OCI-LY1 (cell line): ENCODE results near the gene RALGDS.

ENCODE experiments used
- H2AFZ ChIP-seq: fragments of 200-600 bp; sonication (generic), shearing (Covaris generic); 2 replicates; pipeline ENCODE4 v1.6.0; 2014; ENCODE audit warnings: antibody characterized with exemption, mild to moderate bottlenecking, low read length
- H3F3A ChIP-seq: fragments of 200-600 bp; sonication (generic), shearing (Covaris generic); 2 replicates; pipeline ENCODE4 v1.6.0; 2014; ENCODE audit warnings: mild to moderate bottlenecking, antibody characterized with exemption, low read length, moderate library complexity; ENCODE audit not compliant: insufficient read depth
- H3K27ac ChIP-seq: fragments of 200-600 bp; sonication (generic); 2 replicates; pipeline ENCODE4 v1.5.1; 2014; ENCODE audit warnings: low read length, mixed run types, mild to moderate bottlenecking, low read depth; ENCODE audit not compliant: poor library complexity, severe bottlenecking
- H3K27me3 ChIP-seq: fragments of 200-600 bp; sonication (generic); 2 replicates; pipeline ENCODE4 v1.6.0; 2014; ENCODE audit warnings: antibody characterized with exemption, mild to moderate bottlenecking, low read length, moderate library complexity; ENCODE audit not compliant: insufficient read depth
- H3K36me3 ChIP-seq: fragments of 200-600 bp; sonication (generic); 2 replicates; pipeline ENCODE4 v1.6.1; 2014; ENCODE audit warnings: mild to moderate bottlenecking, antibody characterized with exemption, low read length, moderate library complexity, mixed read lengths; ENCODE audit not compliant: insufficient read depth
- H3K4me1 ChIP-seq: fragments of 200-600 bp; sonication (generic); 2 replicates; pipeline ENCODE4 v1.5.1; 2014; ENCODE audit warnings: mild to moderate bottlenecking, low read length, moderate library complexity; ENCODE audit not compliant: insufficient read depth, severe bottlenecking
- H3K4me2 ChIP-seq: fragments of 200-600 bp; sonication (generic), shearing (Covaris generic); 2 replicates; pipeline ENCODE4 v1.6.1; 2014; ENCODE audit warnings: low read length
- H3K4me3 ChIP-seq: fragments of 200-600 bp; sonication (generic); 2 replicates; pipeline ENCODE4 v1.5.1; 2014; ENCODE audit warnings: low read length, low read depth, mild to moderate bottlenecking, mixed read lengths; ENCODE audit not compliant: poor library complexity, severe bottlenecking
- H3K79me2 ChIP-seq: fragments of 200-600 bp; shearing (Covaris generic); 2 replicates; pipeline ENCODE4 v1.6.1; 2016; ENCODE audit warnings: mixed run types, low read length, mixed read lengths; ENCODE audit not compliant: insufficient read depth
- H3K9ac ChIP-seq: fragments of 200-600 bp; sonication (generic), shearing (Covaris generic); 2 replicates; pipeline ENCODE4 v1.6.1; 2014; ENCODE audit warnings: mild to moderate bottlenecking, low read length, mixed read lengths
- H3K9me2 ChIP-seq: fragments of 200-600 bp; sonication (generic), shearing (Covaris generic); 2 replicates; pipeline ENCODE4 v1.6.1; 2014; ENCODE audit warnings: low read depth, mild to moderate bottlenecking, low read length, mixed read lengths
- H3K9me3 ChIP-seq: fragments of 200-600 bp; shearing (Covaris generic); 2 replicates; pipeline ENCODE4 v1.6.1; 2014; ENCODE audit warnings: low read length, mixed read lengths
- H4K20me1 ChIP-seq: fragments of 200-600 bp; sonication (generic), shearing (Covaris generic); 2 replicates; pipeline ENCODE4 v1.6.0; 2016; ENCODE audit warnings: mild to moderate bottlenecking, low read length; ENCODE audit not compliant: insufficient read depth
- CTCF ChIP-seq: fragments of 200-600 bp; sonication (generic), shearing (Covaris generic); IDR thresholded peaks from 2 replicates; pipeline ENCODE4 v1.5.1; 2017; ENCODE audit warnings: mild to moderate bottlenecking, antibody characterized with exemption, low read length, moderate library complexity, mixed read lengths
- EZH2 ChIP-seq: fragments of 200-600 bp; sonication (generic), shearing (Covaris generic); IDR thresholded peaks from 2 replicates; pipeline ENCODE4 v1.8.0; 2017; ENCODE audit warnings: borderline replicate concordance, mixed run types, mild to moderate bottlenecking, antibody characterized with exemption, low read length, moderate library complexity, mixed read lengths

The RALGDS gene

DNA sequence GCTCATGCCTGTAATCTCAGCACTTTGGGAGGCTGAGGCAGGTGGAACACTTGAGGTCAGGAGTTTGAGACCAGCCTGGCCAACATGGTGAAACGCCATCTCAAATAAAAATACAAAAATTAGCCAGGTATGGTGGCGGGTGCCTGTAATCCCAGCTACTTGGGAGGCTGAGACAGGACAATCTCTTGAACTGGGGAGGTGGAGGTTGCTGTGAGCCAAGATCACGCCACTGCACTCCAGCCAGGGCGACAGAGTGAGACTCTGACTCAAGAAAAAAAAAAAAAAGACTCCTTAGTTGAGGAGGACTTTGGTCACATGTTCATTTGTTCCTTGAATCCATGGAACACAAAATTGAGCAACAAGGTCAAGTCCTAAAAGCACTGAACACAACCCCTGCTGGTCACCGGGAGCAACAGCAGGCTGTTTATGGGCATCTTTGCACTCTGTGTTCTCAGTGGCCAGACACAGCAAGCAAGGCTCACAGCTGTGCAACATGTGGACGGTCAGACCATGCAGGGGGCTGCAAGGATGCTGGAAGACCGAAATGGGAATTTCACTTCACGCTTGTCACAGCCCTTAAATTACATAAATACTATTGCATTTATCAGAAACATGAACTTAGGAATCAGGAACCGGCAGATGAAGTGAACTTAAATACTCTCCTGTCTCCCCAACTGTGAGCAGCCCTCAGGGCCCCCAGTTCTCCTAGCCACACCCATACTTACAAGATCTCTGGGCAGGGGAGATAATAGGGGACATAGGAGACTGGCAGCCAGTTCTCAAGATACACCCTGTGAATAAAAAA, 39.9 kb upstream of the RALGDS start:
- Histone ChIP-seq H3K27me3 (no peaks in the 10 kb centered on the region; the same call in 1 of the 2 replicates), H4K20me1 (no peaks in the 10 kb centered on the region), H3K4me3 (no peak overlapping the region), H2AFZ (no peak overlapping the region), H3K9ac (no peak overlapping the region), H3K79me2 (no peaks in the 10 kb centered on the region), H3K4me2 (no peak overlapping the region), H3K36me3 (no peaks in the 10 kb centered on the region), H3K27ac (no peak overlapping the region), H3F3A (no peaks in the 10 kb centered on the region), H3K9me3 (no peaks in the 10 kb centered on the region), H3K4me1 (peaks cover 8% of the 10 kb centered on the region), H3K9me2 (no peaks in the 10 kb centered on the region)
- TF ChIP-seq EZH2 (no peak), CTCF (peak; percentile 70)

GRCh38 chr9:133158695-133159094, 37.7 kb upstream of the RALGDS start:
- Histone ChIP-seq H3K36me3 (no peaks in the 10 kb centered on the region), H3K9ac (no peak overlapping the region), H4K20me1 (no peaks in the 10 kb centered on the region), H3K4me3 (no peak overlapping the region), H3K27ac (no peak overlapping the region), H2AFZ (no peak overlapping the region), H3K79me2 (no peaks in the 10 kb centered on the region), H3F3A (no peaks in the 10 kb centered on the region), H3K27me3 (no peaks in the 10 kb centered on the region; the same call in 1 of the 2 replicates), H3K4me1 (peaks cover 3% of the 10 kb centered on the region), H3K9me3 (no peaks in the 10 kb centered on the region), H3K4me2 (no peak overlapping the region), H3K9me2 (no peaks in the 10 kb centered on the region)
- TF ChIP-seq CTCF: no peak
- TF ChIP-seq EZH2: no peak

GRCh38 chr9:133155156-133155555, 34.1 kb upstream of the RALGDS start:
- Histone ChIP-seq H3K4me2 (no peak overlapping the region), H3F3A (no peaks in the 10 kb centered on the region), H3K79me2 (no peaks in the 10 kb centered on the region), H3K9me3 (no peaks in the 10 kb centered on the region), H3K4me3 (no peak overlapping the region), H3K9me2 (no peaks in the 10 kb centered on the region), H4K20me1 (no peaks in the 10 kb centered on the region), H3K27me3 (no peaks in the 10 kb centered on the region; the same call in 1 of the 2 replicates), H3K27ac (no peak overlapping the region), H3K4me1 (no peaks in the 10 kb centered on the region), H3K36me3 (no peaks in the 10 kb centered on the region), H3K9ac (no peak overlapping the region), H2AFZ (no peak overlapping the region)
- TF ChIP-seq EZH2 (no peak), CTCF (no peak)
